GM12891 (cell line): ENCODE measurements around the gene HECTD4.

Experiments
- PAX5 ChIP-seq: IDR thresholded peaks from 2 replicates; pipeline ENCODE4 v1.6.1; 2011; ENCODE audit warnings: low read length, moderate library complexity, mild to moderate bottlenecking; ENCODE audit not compliant: insufficient read depth, severe bottlenecking
- POLR2A ChIP-seq: IDR thresholded peaks from 2 replicates; pipeline ENCODE4 v1.6.1; 2011; ENCODE audit warnings: low read depth, low read length, control low read depth
- POLR2AphosphoS5 ChIP-seq: IDR thresholded peaks from 2 replicates; pipeline ENCODE4 v1.6.1; 2011; ENCODE audit warnings: low read depth, low read length, control low read depth
- TAF1 ChIP-seq: IDR thresholded peaks from 2 replicates; pipeline ENCODE4 v1.6.1; 2011; ENCODE audit warnings: low read depth, low read length, control low read depth

DNA sequence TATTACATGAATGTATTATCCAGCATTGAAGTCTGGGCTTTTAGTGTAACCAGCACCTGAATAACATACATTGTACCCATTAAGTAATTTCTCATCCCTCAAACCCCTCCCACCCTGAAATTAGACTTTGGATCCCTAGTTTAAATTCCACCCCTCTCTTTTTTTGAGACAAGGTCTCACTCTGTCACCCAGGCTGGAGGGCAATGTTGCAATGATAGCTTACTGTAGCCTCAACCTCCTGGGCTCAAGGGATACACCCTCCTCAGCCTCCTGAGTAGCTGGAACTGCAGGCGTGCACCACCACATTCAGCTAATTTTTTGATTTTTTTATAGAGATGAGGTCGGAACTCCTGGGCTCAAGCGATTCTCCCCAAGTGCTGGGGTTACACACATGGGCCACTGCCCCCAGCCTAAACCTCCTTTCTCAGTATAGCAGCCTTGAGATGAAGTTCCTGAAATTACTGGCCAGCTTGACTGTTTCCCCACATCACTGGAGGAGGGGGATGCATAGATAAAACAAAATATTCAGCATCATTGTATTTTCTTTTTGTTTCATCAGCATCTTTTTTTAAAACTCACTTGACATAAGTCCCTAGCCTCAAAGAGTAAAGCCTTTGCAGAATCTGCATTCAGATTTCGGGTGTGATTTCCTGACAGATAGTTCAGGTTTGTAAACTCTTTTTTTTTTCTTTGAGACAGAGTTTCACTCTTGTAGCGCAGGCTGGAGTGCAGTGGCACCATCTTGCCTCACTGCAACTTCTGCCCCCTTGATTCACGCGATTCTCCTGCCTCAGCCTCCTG is 43.6 kb upstream of the HECTD4 start:
- TF ChIP-seq POLR2A (no peak), POLR2AphosphoS5 (no peak), PAX5 (no peak), TAF1 (no peak)
